ENCODE measurements around the gene IFI27L1.

Gene IFI27L1, protein sequence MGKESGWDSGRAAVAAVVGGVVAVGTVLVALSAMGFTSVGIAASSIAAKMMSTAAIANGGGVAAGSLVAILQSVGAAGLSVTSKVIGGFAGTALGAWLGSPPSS

DNA sequence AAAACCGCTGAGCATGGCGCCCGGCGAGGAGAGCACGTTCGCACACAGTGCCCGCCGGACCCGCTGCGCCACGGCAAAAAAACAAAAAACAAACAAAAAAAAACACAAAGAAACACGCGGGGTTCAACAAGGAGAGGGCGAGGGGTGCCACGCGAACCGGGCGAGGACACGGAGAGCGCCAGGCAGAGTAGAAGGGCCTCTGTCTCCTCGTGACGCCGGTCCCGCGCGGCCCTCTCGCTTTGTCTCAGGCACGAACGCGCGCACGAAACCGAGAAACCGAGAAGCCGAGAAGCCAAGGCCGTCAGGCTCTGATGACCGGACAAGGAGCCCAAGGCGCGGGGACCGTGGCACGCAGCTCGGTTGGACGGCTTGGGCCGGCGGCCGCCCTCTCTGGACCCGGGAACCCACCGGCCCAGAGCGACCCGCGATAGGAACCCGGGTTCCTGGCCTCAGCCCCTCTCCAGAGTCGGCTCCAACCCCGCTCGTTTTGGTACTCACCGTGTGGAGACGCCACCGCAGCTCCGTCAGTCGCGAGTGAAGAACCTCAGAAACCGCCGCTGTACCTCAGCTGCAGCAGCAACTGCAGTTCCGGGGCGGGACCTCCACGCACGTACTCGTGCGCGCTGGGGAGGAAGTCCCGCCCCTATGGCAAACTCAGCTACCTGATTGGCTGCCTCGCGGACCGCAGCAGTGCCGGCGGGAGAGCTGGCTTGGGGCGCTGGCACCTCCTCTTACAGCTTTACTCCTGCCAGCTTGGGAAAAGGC lies at the start of gene IFI27L1, which contains the start of gene DDX24:
Gene IFI27L1, plus strand, starts transcription at position 690 of the 765 bp plus-strand sequence. CDS start 15,628 bp downstream, outside the sequence.
Gene DDX24, minus strand, starts transcription at position 582 of the 765 bp plus-strand sequence. CDS start 1,460 bp downstream, outside the sequence.
- peak; percentile 93 to 94 (median 94) for DNase-seq (ENCODE audit: low read depth in 2 of 3, low spot score in 1 of 3)

DNA sequence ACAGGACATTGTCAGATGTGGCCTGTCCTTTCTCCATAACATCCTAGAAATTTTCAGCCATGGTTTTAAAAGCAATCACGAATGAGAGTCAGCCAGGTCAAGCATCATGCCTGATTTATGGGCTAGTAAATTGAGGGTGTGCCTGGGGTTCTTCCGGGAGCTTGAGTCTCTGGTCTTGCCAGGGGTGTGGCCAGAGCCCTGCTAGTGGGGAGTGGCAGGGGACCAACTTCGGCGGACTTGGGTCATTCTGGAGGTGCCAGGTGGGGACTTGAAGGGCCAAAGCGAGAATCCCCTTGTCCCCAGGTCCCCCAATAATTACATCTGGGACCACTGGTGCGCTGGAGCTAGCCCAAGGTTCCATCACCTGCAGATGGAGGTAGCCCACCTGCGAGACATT lies 49.2 kb upstream of the IFI27L1 start:
- no peak for DNase-seq (ENCODE audit: low read depth in 2 of 3, low spot score in 1 of 3)

DNA sequence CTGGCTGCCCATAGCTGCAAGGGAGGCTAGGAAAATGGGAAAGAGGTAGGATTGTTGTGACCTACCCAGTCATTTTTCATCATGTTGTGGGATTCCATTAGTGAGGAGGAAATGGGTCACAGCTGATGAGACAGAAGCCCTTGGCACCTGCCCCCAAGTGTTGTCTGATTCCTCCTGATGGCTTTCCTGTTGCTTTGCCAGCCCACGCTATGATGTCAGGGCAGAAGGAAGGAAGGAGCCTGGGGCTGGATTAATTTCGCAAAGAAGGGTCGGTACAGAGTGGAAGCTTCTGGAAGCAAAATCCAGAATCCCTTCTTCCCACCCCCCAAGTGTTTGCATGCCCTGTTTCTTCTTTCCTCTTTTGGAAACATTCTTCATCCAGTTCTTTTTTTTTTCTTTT lies 46.2 kb upstream of the IFI27L1 start:
- no peak for DNase-seq (ENCODE audit: low read depth in 2 of 3, low spot score in 1 of 3)

DNA sequence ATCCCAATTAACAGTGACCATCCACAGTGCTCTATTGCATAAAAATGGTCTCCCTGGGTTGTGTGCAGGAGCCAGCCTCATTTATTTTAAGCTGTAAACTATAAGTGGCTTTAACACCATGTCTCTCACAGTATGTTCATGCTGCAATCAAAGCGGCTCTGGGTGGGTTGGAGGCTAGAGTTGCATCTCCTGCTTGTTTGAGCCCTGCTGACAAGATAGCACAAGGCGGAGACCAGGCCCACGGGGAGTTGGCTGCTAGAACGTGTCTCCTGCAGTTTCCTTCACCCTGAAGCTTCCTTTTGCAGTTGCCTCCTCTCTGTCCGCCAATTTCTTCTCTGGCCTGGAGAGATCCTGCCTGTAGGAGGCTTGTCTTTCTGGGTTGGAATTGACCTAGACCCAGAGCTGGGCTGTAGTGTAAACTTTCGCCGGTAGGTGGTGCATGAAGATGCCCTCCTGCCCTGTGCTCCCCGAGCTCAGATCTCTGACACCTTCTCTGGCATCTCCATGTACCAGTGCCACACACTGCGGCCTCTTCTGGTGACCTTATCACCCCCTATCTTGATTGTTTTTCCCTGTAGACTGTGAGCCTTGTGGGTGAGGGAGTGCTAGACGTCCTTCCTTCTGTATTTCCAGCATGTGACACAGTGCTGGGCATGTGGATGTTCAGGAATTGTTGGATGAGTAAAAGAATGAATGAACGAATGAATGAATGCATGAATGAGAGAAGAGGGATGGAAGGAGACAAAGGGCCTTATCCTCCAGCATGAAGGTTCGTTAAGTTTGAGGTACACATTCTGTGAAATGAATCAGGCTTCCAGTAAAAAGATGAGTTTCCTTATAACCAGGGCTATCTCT lies 44.6 kb upstream of the IFI27L1 start:
- peak; percentile 60 to 80 (median 67) for DNase-seq (ENCODE audit: low read depth in 2 of 3, low spot score in 1 of 3)

DNA sequence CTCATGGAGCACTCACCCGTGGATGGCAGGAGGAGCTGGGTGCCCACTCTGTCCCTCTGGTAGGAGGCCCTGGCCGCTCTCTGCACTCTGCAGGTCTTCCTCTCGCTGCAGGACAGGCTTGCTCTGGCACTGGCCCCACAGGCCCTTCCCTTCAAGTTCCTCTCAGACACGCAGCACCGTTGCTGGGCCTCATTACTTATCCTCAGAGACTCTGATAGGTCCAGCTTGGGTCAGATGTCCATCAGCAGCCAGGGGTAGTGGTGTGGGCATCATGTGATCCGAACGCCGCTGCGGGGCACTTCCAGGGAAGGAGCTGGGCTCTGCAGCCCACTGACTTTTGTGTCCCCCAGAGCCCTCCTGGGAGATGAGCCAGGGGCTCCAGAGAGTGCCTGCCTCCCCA lies 43.2 kb upstream of the IFI27L1 start:
- no peak for DNase-seq (ENCODE audit: low read depth in 2 of 3, low spot score in 1 of 3)

DNA sequence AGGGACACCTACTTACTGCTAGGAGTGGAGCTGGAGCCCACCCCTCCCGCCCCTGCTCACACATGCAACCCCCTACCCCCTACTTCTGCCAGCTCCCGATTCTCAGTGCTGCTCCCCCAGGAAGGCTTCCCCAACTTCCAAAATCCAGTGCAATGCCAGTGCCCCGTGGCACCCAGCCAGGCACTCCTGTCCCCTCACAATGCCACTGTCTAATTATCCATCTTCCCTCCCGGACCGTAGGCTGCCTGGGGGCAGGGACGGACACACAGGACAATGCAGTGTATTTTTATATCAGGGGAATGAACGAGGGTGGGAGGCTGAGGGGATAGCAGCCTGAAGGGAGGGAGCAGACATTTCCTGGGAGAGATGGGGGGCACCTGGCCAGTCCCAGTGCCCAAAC lies 42.6 kb upstream of the IFI27L1 start:
- DNase-seq (ENCODE audit: low read depth in 2 of 3, low spot score in 1 of 3) = no peak

DNA sequence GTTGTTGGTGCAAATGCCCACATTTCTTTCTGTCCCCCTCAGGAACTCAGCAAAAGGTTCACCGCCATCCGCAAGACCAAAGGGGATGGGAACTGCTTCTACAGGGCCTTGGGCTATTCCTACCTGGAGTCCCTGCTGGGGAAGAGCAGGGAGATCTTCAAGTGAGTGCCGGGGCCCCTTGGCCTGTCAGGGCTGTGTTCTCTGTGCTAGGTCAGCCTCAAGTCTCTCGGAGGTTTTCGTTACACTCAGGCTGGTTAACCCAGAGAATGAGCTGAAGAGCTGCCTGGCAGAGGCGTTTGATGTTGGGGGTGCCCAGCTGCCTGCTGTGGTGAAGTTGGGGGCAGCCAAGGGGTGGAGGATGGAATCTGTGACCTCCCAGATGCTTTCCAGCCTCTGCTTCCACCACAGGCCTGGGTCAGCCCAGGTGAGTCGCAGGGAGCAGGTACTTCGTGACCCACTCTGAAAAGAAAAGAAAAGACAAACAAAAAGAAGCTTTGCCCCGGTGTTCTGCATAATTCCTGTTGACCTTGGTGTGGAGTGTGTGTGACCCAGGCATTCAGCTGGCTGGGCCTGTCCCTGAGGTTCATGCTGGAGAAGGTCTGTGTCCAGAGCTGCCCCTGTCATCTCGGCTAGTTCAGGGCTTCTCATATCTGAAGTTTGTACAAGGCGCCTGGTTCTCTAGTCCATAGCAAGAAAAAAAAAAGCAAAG lies 42.0 kb upstream of the IFI27L1 start:
- DNase-seq (ENCODE audit: low read depth in 2 of 3, low spot score in 1 of 3) = no peak

DNA sequence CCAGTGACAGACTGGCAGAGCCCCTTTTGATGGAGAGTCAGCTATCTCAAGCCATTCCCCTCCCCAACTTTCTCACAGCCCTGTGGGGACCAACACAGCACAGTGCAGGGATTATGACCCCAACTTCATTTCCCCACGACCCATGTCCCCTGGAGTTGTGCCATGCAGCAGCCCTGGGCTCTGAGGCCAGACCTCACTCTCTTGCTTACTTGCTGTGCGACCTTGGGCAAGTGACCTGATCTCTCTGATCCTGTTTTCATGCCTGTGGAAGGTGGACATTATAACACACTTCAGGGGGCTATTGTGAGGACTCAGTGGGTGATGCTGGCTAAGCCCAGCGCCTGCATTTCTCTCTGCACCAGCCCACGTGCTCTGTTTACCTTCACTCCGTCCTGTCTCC lies 40.9 kb upstream of the IFI27L1 start:
- no peak for DNase-seq (ENCODE audit: low read depth in 2 of 3, low spot score in 1 of 3)

DNA sequence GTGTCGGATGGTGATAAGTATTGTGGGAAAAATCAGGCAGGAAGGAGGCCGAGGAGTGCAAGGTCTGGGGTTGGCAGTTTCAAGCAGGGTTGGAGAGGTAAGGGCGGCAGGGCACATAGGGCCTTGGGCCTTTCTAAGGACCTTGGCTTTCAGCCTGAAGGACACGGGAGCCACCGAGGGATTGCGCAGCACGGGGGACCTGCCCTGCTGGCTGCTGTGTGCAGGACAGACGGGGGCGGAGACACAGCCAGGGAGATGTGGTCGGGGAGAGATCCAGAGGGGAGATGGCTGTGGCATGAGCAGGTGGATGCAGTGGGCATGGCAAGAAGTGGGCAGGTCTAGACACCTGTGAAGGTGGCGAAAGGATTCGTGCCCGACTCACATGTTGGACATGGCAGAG lies 40.3 kb upstream of the IFI27L1 start:
- DNase-seq (ENCODE audit: low read depth in 2 of 3, low spot score in 1 of 3) = no peak

DNA sequence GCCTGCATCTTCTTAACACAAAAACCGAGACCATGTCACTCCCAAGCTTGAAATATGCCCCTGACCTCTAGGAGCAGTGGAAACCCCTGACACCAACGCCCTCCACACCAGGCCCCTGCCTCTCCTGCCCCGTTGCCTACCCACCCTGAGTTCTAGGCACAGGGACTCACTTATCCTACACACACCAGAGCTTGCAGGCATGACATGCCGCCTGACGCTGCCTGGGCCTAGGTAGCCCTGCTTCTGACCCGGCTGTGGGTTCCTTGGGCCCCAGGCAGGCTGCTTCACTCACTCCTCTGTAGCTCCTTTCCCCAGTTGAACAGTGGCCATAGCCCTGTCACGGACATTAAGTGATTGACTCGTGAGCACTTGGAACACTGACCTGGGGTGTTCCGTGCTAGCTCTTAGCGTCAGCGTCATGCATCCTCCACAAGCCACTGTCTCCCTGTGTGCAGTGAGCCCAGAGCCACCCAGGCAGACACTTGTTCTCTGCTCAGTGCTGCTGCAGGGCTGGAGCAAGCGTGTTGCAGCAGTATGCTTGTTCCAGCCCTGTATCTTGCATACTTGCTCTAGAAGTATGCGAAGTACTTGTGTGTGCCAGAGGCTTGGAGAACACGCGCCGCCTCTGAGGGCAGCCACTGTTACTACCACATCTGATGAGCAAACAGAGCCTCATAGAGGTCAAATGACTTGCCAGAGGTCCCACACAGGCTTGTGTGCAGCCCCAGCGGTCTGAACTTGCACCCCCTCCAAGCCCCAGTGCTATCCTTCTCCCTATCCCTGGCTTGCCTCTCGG lies 39.4 kb upstream of the IFI27L1 start:
- no peak for DNase-seq (ENCODE audit: low read depth in 2 of 3, low spot score in 1 of 3)

DNA sequence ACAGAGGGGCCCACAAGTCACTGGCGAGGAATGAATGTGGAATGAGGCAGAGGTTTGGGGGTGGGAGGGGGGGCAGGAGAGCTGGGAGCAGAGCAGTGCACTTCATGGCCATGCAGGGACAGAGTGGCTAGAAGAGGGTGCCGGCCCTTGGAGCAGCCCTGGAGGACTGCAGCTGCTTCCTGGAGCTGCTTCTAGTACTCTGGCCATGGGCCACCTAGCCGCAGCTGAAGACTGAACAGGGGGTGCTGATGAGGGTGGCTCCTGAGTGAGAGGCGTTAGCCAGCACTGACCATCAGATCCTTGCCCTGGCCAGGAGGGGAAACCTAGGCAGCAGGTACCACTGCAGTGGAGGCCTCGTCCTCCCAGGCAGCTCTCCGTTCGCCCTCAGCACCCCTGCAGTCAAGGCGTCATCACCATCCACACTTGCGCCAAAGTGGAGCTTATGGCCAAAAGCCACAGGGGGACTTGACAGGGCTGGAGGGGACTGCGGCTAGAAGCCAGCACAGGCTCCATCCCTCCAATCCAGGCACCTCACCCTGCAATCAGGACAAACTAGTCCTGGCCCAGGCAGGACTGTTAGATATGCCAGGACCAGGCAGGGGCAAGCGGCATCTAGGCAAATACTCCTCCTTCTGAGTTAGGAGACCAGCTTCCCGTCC lies 38.5 kb upstream of the IFI27L1 start:
- DNase-seq (ENCODE audit: low read depth in 2 of 3, low spot score in 1 of 3) = no peak

DNA sequence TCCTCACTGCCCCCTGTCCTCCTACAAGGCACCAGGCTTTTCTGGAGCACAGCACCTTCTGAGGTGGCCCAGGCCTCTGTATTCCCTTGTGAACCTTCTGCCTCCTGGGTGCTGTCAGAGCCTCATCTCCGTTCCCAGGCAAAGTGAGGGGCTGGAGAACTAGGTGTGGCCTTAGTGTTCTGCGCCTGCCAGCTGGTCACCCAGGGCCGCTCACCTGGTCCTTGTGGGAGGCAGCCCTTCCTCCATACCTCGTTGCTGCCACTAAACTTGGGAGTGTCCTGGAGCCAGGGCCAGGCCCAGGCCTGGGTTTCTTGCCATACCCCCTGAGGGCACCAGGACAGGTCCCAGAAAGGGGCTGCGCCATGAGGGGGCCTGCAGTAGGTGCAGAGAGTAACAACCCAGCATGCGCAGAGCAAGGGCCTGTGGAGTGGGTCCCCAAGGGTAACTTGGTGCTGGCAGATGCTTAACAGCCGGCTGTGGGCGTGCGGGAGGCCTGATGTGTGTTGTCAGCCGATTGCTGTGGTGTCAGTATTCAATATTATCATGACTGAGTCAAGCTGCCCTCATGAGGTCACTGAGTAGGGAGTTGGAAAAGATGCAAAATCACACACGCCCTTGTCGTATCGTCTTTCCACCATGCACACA lies 37.9 kb upstream of the IFI27L1 start:
- DNase-seq (ENCODE audit: low read depth in 2 of 3, low spot score in 1 of 3) = no peak

DNA sequence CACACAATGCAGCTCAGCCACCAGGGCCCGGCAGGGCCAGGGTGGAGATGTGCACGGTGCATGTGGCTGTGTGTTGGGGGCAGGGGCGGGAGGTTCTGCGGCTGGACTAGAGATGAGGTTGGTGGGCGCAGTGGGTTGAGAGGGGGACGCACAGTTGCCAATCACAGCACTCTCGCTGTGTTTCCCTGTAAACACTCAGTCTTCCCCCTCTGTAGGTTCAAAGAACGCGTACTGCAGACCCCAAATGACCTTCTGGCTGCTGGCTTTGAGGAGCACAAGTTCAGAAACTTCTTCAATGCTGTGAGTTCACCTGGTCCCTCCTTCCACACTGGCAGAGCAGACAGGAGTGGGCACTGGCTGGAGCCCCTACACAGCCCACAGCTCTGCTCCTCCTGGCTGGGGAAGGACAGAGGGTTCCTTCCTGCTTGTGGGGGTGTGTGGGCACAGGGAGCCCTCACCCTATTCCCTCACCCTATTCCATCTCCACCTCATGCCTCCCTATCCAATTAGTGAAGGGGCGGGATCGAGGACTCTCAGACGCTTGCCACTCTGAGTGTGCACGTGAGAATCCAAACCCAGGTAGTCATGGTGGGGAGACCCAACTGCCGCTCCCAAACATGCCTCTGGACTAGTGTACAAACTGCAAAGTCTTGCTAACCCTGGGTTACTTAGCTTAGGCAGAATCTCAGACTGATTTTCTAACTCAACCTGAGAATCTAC lies 37.2 kb upstream of the IFI27L1 start:
- no peak for DNase-seq (ENCODE audit: low read depth in 2 of 3, low spot score in 1 of 3)

DNA sequence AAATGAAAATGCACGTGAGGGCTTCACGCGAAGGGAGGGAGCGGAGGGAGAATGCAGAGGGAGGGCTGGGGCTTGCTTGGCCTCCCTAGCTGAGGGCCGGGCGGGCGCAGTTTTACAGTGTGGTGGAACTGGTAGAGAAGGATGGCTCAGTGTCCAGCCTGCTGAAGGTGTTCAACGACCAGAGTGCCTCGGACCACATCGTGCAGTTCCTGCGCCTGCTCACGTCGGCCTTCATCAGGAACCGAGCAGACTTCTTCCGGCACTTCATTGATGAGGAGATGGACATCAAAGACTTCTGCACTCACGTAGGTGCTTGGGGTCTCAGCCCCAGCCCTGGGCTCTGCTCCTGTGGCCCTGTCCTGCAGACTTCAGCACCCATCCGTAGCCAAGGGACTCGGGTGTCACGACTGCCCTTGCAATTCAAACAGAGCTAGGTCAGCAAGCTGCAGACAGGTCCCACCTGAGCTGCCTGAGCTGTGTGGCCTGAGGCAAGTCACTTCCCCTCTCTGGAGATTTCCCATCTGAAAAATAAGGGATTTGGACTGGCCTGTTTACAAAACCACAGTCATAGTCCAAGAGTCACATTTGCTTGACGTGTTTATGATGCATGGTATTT lies 36.5 kb upstream of the IFI27L1 start:
- DNase-seq (ENCODE audit: low read depth in 2 of 3, low spot score in 1 of 3) = no peak

DNA sequence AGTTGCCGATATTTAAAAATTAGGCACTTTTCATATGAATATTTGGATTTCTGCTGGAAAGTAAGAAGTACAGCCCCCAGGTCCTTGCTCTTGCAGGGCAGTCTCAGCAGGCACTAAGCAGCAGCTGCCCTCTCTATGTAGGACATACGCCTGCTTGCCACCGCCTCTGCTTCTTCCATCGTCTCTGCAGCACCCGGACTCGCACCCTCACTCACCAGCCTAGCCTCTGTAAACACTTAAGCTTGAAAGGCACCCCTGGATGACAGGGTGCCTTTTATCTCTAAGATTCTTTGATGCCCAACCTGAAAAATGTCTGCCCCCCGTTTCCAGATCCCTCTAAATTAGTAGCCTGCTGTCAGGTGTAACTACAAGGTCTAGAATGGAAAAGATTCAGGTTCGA lies 36.0 kb upstream of the IFI27L1 start:
- no peak for DNase-seq (ENCODE audit: low read depth in 2 of 3, low spot score in 1 of 3)

DNA sequence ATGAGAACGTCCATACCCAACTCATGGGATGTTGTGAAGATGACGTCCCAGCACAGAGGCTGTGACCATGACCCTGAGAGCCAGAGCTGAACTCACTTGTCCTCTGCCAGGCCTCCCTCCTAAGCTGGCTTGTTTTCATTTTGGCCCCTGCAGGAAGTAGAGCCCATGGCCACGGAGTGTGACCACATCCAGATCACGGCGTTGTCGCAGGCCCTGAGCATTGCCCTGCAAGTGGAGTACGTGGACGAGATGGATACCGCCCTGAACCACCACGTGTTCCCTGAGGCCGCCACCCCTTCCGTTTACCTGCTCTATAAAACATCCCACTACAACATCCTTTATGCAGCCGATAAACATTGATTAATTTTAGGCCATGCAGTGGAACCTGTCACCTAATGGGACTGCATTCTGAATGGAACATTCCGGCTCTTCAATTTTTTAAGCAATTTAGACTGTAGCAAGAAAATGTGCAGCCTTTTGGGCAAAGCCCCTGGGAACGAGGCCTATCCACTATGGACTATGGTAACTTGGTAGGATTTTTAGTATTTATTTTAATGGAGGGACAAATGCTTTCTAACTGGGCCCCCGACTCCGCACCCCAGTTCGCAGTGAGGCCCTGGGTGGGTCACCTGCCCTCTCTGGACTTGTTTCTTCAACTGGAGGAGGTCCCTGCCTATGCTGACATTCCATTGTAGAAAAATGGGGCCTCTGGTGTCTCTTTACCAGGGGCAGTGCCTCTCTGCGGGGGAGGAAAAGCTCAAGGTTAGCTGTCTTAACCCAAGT lies 35.4 kb upstream of the IFI27L1 start:
- DNase-seq (ENCODE audit: low read depth in 2 of 3, low spot score in 1 of 3) = no peak

DNA sequence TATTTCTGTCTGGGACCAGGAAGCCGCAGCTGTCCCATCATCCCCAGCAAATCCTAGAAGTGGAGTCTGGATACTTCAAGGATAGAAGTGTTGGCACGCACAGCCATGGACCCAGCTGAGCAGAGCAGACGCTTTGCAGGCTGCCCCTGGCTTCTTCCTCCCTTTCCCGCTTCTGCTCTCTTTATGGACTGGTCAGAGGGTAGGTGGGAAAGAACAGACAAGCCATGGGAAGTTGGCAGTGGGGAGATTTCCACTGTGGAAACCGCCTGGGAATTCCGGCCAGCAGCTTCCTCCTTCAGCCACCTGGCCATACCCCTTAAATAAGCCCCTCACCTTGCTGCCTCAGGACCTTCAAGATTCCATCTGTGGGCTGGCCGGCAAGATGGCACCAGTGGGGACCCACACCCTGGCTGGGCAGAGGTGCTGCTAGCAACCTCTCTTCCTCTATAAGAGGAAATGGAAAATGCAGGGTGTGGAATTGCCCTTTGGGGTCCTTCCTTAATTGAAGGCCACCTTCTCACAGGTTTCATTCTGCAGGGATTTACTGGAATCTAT lies 34.3 kb upstream of the IFI27L1 start:
- no peak for DNase-seq (ENCODE audit: low read depth in 2 of 3, low spot score in 1 of 3)
